ENCODE data around the gene AURKA.
"Not testable (repeated sequence)": the region's sequence is repeated elsewhere in the genome, so short reads cannot be mapped to it uniquely, and the experiment has no call there.

Gene AURKA

GRCh38 chr20:56392881-56393482, 967 bp upstream of the AURKA start:
- intact Hi-C loops (cut with micrococcal nuclease) = loop anchor here (1.0 to 10.0 kb wide), 5 partner anchors 13 to 182 kb away; partner anchors contain the start of genes FAM210B and RTF2
- Mint-ChIP-seq H3K36me3 (ENCODE audit: low read depth) (peaks cover 54% of the 10 kb centered on the region), H3K27ac (no peak overlapping the region), H3K4me3 (peak overlapping the region; percentile 48), H3K9me3 (no peaks in the 10 kb centered on the region), H3K27me3 (no peaks in the 10 kb centered on the region), H3K4me1 (ENCODE audit: low read depth) (peaks cover 18% of the 10 kb centered on the region)

GRCh38 chr20:56391596-56392131, 351 bp downstream of the AURKA start:
- Mint-ChIP-seq H3K9me3 (no peaks in the 10 kb centered on the region), H3K4me1 (ENCODE audit: low read depth) (peaks cover 18% of the 10 kb centered on the region), H3K27me3 (no peaks in the 10 kb centered on the region), H3K4me3 (no peak overlapping the region), H3K36me3 (ENCODE audit: low read depth) (peaks cover 47% of the 10 kb centered on the region), H3K27ac (no peak overlapping the region)
- intact Hi-C loops (cut with micrococcal nuclease) = loop anchor here (1.0 to 10.0 kb wide), 5 partner anchors 11 to 183 kb away; partner anchors contain the start of genes FAM210B and RTF2

GRCh38 chr20:56391037-56391436, 978 bp downstream of the AURKA start:
- H3K27ac Mint-ChIP-seq = no peak overlapping the region
- no peak overlapping the region for H3K4me3 Mint-ChIP-seq
- H3K36me3 Mint-ChIP-seq (ENCODE audit: low read depth) = peaks cover 49% of the 10 kb centered on the region
- H3K9me3 Mint-ChIP-seq = no peaks in the 10 kb centered on the region
- intact Hi-C loops (cut with micrococcal nuclease) = loop anchor here (10.0 kb wide), 1 partner anchor 184 kb away; no protein-coding TSS in a partner anchor
- H3K4me1 Mint-ChIP-seq (ENCODE audit: low read depth) = peaks cover 18% of the 10 kb centered on the region
- no peaks in the 10 kb centered on the region for H3K27me3 Mint-ChIP-seq

GRCh38 chr20:56390396-56390795, 1.6 kb downstream of the AURKA start:
- intact Hi-C loops (cut with micrococcal nuclease) = loop anchor here (10.0 kb wide), 1 partner anchor 184 kb away; no protein-coding TSS in a partner anchor
- H3K36me3 Mint-ChIP-seq (ENCODE audit: low read depth) = peaks cover 49% of the 10 kb centered on the region
- not testable (repeated sequence) for H3K9me3 Mint-ChIP-seq, H3K27ac Mint-ChIP-seq, H3K27me3 Mint-ChIP-seq, H3K4me3 Mint-ChIP-seq
- H3K4me1 Mint-ChIP-seq (ENCODE audit: low read depth) = peaks cover 18% of the 10 kb centered on the region

DNA sequence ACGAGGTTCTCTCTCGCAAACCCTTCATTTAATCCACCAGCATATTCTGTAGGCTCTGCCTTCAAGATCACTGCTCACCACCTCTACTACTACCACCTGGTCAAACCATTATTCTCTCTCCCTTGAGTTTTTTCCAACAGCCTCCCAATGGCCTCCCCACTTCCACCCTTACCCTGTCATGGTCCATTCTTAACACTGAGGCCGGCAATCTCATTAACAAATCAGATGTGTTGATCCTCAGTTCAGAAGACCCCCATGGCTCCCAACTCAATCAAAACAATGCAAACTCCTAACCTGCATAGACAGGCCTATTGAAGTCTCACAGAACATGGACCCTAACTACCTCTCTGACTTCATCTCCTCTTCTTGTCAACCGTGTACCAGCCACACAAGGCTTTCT, 2.2 kb downstream of the AURKA start:
- intact Hi-C loops (cut with micrococcal nuclease) = loop anchor here (10.0 kb wide), 1 partner anchor 185 kb away; no protein-coding TSS in a partner anchor

DNA sequence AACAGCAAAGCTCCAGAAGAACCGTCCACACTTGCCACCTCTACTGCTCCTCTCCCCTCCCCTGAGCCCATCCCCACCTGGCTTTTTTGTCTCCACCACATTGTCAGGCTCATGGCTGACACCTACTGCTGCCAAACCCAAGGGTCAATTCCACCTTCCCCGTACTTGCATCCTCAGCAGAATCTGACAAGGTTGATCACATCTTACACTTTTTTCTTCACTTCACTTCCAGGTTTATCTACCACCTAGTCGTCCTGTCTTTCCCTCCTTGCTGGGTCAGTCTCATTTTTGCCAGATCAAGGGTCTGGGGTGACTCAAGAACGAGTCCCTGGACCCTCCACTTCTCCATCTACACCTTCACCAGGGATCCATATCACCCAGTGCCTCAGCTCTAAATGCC, 3.1 kb downstream of the AURKA start:
- no peak overlapping the region for H3K4me3 Mint-ChIP-seq
- no peaks in the 10 kb centered on the region for H3K9me3 Mint-ChIP-seq
- peaks cover 18% of the 10 kb centered on the region for H3K4me1 Mint-ChIP-seq (ENCODE audit: low read depth)
- H3K27me3 Mint-ChIP-seq = no peaks in the 10 kb centered on the region
- peaks cover 50% of the 10 kb centered on the region for H3K36me3 Mint-ChIP-seq (ENCODE audit: low read depth)
- no peak overlapping the region for H3K27ac Mint-ChIP-seq
- intact Hi-C loops (cut with micrococcal nuclease) = no loop called here

More for the DNA sequence above, 2.2 kb downstream of the AURKA start:
- Mint-ChIP-seq H3K27me3 (no peaks in the 10 kb centered on the region), H3K4me3 (no peak overlapping the region), H3K36me3 (ENCODE audit: low read depth) (peaks cover 48% of the 10 kb centered on the region), H3K4me1 (ENCODE audit: low read depth) (peaks cover 18% of the 10 kb centered on the region), H3K27ac (peak overlapping the region; percentile 7), H3K9me3 (no peaks in the 10 kb centered on the region)

DNA sequence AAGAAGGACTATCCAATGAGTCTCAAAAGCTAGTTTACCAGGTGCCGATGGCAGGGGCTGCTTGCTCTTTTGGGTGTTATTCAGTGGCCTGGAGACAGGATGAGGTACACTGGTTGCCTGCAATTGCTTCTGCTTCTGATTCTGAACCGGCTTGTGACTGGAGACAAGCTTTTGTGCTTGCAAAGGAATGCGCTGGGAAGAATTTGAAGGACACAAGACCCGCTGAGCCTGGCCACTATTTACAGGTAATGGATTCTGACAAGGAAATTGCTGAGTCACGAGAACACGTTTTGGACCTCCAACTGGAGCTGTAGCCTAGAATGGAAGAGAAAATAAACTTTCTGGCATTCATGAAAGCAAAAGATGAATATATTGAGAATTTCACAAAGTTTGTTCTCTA, 5.8 kb downstream of the AURKA start:
- intact Hi-C loops (cut with micrococcal nuclease) = no loop called here
- no peak overlapping the region for H3K4me3 Mint-ChIP-seq
- peaks cover 11% of the 10 kb centered on the region for H3K4me1 Mint-ChIP-seq (ENCODE audit: low read depth)
- no peaks in the 10 kb centered on the region for H3K9me3 Mint-ChIP-seq
- peaks cover 69% of the 10 kb centered on the region for H3K36me3 Mint-ChIP-seq (ENCODE audit: low read depth)
- H3K27ac Mint-ChIP-seq = no peak overlapping the region
- H3K27me3 Mint-ChIP-seq = no peaks in the 10 kb centered on the region

GRCh38 chr20:56385130-56385529, 6.9 kb downstream of the AURKA start:
- Mint-ChIP-seq H3K4me3 (no peak overlapping the region), H3K36me3 (ENCODE audit: low read depth) (peaks cover 66% of the 10 kb centered on the region), H3K9me3 (no peaks in the 10 kb centered on the region), H3K27ac (no peak overlapping the region), H3K4me1 (ENCODE audit: low read depth) (peaks cover 10% of the 10 kb centered on the region), H3K27me3 (no peaks in the 10 kb centered on the region)
- intact Hi-C loops (cut with micrococcal nuclease) = no loop called here

GRCh38 chr20:56383334-56383733, 8.7 kb downstream of the AURKA start:
- H3K27ac Mint-ChIP-seq = peak overlapping the region; percentile 6
- peaks cover 12% of the 10 kb centered on the region for H3K4me1 Mint-ChIP-seq (ENCODE audit: low read depth)
- intact Hi-C loops (cut with micrococcal nuclease) = no loop called here
- H3K9me3 Mint-ChIP-seq = no peaks in the 10 kb centered on the region
- no peak overlapping the region for H3K4me3 Mint-ChIP-seq
- no peaks in the 10 kb centered on the region for H3K27me3 Mint-ChIP-seq
- peaks cover 48% of the 10 kb centered on the region for H3K36me3 Mint-ChIP-seq (ENCODE audit: low read depth)

DNA sequence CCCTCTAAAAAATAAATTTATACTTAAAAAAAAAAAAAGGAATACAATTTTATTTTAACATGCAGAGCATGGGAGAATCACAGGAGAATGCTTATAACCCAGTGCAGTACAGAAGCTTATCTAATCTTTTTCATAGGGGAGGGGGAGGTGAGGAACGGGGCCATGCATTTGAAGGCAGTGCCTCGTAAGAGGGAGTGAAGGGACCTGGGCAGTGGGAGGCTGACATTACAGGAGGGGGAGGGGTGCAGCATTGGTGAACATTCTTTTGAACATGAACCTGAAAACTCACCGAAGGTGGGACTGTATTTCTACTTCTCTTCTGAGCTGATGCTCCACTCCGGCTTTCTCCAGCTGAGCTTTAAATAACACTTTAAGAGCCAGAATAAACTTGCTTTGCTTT, 9.3 kb downstream of the AURKA start:
- no peak overlapping the region for H3K27ac Mint-ChIP-seq
- peaks cover 44% of the 10 kb centered on the region for H3K36me3 Mint-ChIP-seq (ENCODE audit: low read depth)
- no peaks in the 10 kb centered on the region for H3K9me3 Mint-ChIP-seq
- H3K4me1 Mint-ChIP-seq (ENCODE audit: low read depth) = peaks cover 12% of the 10 kb centered on the region
- intact Hi-C loops (cut with micrococcal nuclease) = no loop called here
- H3K4me3 Mint-ChIP-seq = no peak overlapping the region
- no peaks in the 10 kb centered on the region for H3K27me3 Mint-ChIP-seq

DNA sequence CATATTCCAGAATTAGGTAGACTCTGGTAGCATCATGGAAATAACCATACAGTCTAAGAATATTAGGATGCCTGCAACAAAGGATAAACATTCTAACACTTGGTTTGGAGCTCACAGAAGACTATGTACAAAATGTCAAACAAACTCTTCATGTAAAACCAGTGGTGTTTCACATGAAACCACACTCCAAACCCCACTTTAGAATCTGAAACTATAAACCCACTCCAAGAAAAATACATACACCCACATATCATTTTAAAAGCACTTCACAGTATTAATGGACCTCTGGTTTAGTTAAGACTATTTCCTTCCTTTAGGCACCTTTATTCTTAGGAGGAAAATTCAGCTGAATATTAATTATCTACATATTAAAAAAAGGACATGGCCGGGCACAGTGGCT, 10.5 kb downstream of the AURKA start:
- Mint-ChIP-seq H3K4me3 (no peak overlapping the region), H3K4me1 (ENCODE audit: low read depth) (peaks cover 21% of the 10 kb centered on the region), H3K36me3 (ENCODE audit: low read depth) (peaks cover 37% of the 10 kb centered on the region), H3K9me3 (no peaks in the 10 kb centered on the region), H3K27ac (peak overlapping the region; percentile 5), H3K27me3 (no peaks in the 10 kb centered on the region)
- intact Hi-C loops (cut with micrococcal nuclease) = no loop called here

DNA sequence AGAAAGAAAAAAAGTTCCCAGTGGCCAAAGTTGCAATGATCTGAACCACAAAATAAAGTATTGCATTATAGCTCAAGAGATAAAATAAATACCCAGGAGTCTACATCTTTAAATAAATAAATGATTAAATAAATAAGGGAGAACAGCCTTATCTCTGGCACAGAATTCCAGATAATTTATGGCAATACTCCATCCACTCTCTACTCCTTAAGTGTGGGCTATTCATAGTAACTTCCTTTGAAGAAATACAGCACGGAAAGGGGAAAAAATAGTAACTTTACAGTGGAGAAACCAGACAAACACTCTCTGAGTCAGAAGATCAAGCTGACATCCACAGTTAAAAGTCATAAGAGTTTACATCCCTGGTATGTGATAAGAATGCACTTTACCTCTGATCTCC, 11.6 kb downstream of the AURKA start:
- intact Hi-C loops (cut with micrococcal nuclease) = loop anchor here (1.0 kb wide), 1 partner anchor 12 kb away; the partner anchor contains the start of genes AURKA and CSTF1
- Mint-ChIP-seq H3K36me3 (ENCODE audit: low read depth) (peaks cover 26% of the 10 kb centered on the region), H3K4me1 (ENCODE audit: low read depth) (peaks cover 33% of the 10 kb centered on the region), H3K4me3 (no peak overlapping the region), H3K27me3 (no peaks in the 10 kb centered on the region), H3K27ac (peak overlapping the region; percentile 69), H3K9me3 (no peaks in the 10 kb centered on the region)

GRCh38 chr20:56378386-56378785, 13.6 kb downstream of the AURKA start:
- Mint-ChIP-seq H3K27me3 (no peaks in the 10 kb centered on the region), H3K9me3 (no peaks in the 10 kb centered on the region), H3K4me1 (ENCODE audit: low read depth) (peaks cover 40% of the 10 kb centered on the region), H3K4me3 (no peak overlapping the region), H3K36me3 (ENCODE audit: low read depth) (peaks cover 17% of the 10 kb centered on the region), H3K27ac (no peak overlapping the region)
- intact Hi-C loops (cut with micrococcal nuclease) = no loop called here

DNA sequence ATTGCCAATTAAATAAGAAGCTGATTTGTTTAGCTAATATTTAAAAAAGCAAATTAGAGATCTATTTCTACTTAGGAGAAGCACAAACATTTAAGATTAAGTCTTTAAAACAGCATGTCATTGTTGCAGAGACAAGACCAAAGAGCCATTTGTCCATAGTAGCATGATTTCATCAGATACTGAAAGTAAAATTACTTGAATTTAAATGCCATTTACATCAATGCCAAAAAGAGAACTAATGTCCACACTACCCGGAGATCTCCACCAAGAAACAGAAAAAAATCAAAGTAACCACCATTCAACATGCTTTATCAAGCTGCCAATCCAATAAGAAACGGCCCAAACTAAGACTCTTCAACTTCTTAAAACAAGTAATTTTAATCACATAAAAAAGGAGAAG, 15.7 kb downstream of the AURKA start:
- peak overlapping the region; percentile 81 for H3K27ac Mint-ChIP-seq
- peaks cover 8% of the 10 kb centered on the region for H3K36me3 Mint-ChIP-seq (ENCODE audit: low read depth)
- H3K4me3 Mint-ChIP-seq = no peak overlapping the region

More for the DNA sequence above, 15.7 kb downstream of the AURKA start:
- H3K27me3 Mint-ChIP-seq = no peaks in the 10 kb centered on the region
- H3K9me3 Mint-ChIP-seq = no peaks in the 10 kb centered on the region
- intact Hi-C loops (cut with micrococcal nuclease) = no loop called here
- peaks cover 47% of the 10 kb centered on the region for H3K4me1 Mint-ChIP-seq (ENCODE audit: low read depth)

Measured in dendritic cell treated with granulocyte-macrophage colony-stimulating factor and Interleukin-4, amounts not matched to agents 40 ng/mL and 50 ng/mL, for 4 days (primary cell).